Motor neuron (in vitro differentiated cells): ENCODE measurements around the gene CNGA3. TPM values are rescaled to one million over a fixed set of nuclear protein-coding genes. Genes with fewer than 3 reads are reported as not detected.

ENCODE experiments used
- ATAC-seq, 8 experiments: fragments of 200-7000 bp; cut with Tn5 transposase; replicated peaks in 6 of 8; 2 replicates each; pipeline ENCODE4 v1.8.0; 2021; ENCODE audit warnings: mild to moderate bottlenecking in 8 of 8, moderate library complexity in 8 of 8
- H3K27ac ChIP-seq, 2 donors: fragments of 250-450 bp; sonication (Bioruptor Pico); 2 replicates each; pipeline ENCODE4 v1.9.0; 2021; ENCODE audit warnings: antibody characterized with exemption in 2 of 2, mild to moderate bottlenecking in 2 of 2, moderate library complexity in 1 of 2
- H3K4me1 ChIP-seq, 2 donors: fragments of 250-450 bp; sonication (Bioruptor Pico); replicated peaks in 1 of 2; 2 replicates each; pipeline ENCODE4 v1.6.1; 2021; ENCODE audit warnings: antibody characterized with exemption in 2 of 2, mild to moderate bottlenecking in 2 of 2, moderate library complexity in 1 of 2
- H3K4me3 ChIP-seq, 5 donors: fragments of 250-450 bp; sonication (Bioruptor Pico); 2 replicates each; pipeline ENCODE4 v1.9.0; 2021; ENCODE audit warnings: antibody characterized with exemption in 5 of 5, mild to moderate bottlenecking in 5 of 5, moderate library complexity in 4 of 5
- WGBS, 10 experiments: fragments of 450-650 bp; shearing (Covaris generic); methylation state at CpG; one replicate each; pipeline ENCODE4 v1.0.0; 2022; 5-methylcytosine and 5-hydroxymethylcytosine counted together
- in situ Hi-C, 9 experiments: fragments of 400-800 bp; cut with MboI; loops; one replicate each; pipeline ENCODE4 v1.15.0; 2021; ENCODE audit warnings: low sequenced_read_pairs in 9 of 9, low pct_unique_long_range_greater_than_20kb in 2 of 9; ENCODE audit not compliant: unreplicated experiment in 9 of 9
- total RNA-seq, 8 experiments: library from RNA; unstranded; fragments of 300-600 nt; gene quantifications; 2 replicates each; pipeline versions ENCODE4 v1.2.3 to v1.2.4, GENCODE V29; 2022

CNGA3 gene
- total RNA-seq, 8 experiments from 2014 or later = 1.1 to 13.5 (median 3.1) TPM

DNA sequence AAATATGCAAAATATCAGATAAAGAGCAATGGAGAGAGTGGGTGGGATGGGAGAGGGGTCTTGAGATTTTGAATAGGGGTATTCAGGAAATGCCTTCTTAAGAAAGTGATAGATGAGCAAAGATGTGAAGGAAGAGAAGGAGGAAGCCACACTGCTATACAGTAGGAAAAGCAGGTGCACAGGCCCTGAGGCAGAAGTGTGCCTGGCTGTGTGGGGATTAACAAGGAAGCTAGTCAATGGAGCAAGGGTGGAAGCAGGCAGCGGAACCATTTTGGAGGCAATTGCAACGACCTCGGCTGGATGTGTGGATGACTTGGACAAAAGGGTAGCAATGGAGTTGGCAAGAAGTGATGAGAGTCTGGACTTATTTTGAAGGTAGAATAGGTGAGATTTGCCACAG is 11.0 kb upstream of the CNGA3 start:
- 42 to 100% (median 64%) methylated on average over 1 to 3 of the region's 3 CpGs; no CpG with 5 or more reads in 6 of the 10 experiments for WGBS, 10 experiments
- peak overlapping the region in 1 of 2 donors; percentile 17 for H3K27ac ChIP-seq
- peaks cover 20 to 31% of the 10 kb centered on the region in 2 donors for H3K4me1 ChIP-seq
- ATAC-seq = no peak
- H3K4me3 ChIP-seq = no peak overlapping the region
- in situ Hi-C loops = no loop called here

DNA sequence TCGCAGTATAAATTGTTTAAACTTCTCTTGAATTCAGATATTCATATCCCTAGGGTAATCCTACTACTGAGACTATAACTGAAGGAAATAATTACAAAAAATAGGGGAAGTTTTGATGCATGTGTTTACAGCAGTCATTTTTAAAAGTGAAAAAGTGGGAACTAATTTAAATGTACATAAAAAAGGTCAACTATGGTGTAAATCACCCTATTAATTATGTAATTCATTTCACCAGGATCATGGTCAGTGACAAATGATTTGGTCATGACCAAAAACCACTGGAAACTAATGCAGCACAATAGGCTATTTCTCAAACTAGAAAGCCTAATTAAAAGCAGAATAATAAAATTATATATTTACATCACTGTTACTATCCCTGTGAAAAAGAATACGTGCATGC is 5.0 kb upstream of the CNGA3 start:
- in situ Hi-C loops = no loop called here
- WGBS, 10 experiments = 43 to 100% (median 83%) methylated on average over 1 to 2 of the region's 2 CpGs

DNA sequence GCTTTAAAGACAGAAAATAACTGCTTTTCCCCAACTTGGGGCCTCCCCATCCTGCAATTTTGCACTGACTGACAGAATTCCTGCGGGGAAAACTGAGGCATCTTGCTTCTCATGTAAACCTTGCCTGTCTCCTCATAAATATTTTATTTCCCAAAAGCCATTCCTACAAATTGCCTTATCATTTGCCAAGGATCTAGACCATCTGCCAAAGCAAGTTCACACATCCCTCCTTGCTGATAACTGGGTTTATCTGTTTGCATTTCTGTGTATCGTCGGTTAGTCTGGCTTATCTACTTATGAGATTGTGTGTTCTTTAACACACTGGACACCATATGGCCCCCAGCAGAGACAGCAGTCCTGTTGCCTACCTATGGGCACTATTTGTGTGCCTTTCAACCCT is 3.0 kb upstream of the CNGA3 start:
- 0 to 87% (median 67%) methylated on average over 1 to 3 of the region's 3 CpGs; no CpG with 5 or more reads in 3 of the 10 experiments for WGBS, 10 experiments
- no peak for ATAC-seq
- Histone ChIP-seq H3K4me3 (no peak overlapping the region), H3K27ac (no peak overlapping the region), H3K4me1 (peaks cover 9 to 12% of the 10 kb centered on the region in 2 donors)
- in situ Hi-C loops = no loop called here

More for the DNA sequence above, 5.0 kb upstream of the CNGA3 start:
- Histone ChIP-seq H3K4me3 (no peak overlapping the region), H3K27ac (no peak overlapping the region), H3K4me1 (peaks cover 0 to 3% of the 10 kb centered on the region in 2 donors)
- no peak for ATAC-seq

DNA sequence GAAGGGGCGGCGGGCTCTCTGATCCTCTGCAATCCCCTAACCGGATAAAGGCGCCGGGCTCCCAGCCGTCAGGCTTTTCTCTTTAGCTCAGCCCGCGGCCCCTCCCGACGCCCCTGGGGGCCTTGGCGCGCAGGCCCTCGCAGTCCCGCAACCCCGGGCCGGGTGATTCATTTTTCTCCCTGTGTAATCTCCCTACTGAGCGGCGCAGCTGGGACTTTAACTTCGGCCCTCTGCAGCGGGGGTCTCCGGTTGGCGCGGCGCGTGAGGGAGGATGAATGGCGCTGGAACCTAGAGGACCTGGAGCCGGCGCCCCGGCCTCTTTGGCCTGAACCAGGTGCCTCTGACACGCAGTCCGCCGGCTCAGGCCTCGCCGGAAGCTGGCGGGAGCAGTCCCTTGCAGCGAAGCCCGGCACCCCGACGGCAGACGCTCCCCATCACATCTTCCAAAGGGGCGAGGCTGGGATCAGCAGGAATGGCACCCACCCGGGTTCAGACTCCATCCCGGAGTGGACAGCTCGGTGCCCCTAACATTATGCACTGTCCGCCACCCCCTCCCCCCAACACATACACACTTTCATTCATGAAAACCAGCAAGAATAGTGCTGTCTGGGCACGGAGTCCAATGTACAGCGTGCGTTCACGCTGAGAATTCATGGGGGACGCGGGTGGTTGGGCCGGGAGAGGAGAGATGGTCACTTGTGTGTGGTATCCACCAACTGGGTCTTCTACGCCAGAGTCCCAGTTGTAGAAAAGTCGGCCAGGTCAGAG is 1.2 kb downstream of the CNGA3 start:
- in situ Hi-C loops = no loop called here
- peaks cover 23 to 24% of the 10 kb centered on the region in 2 donors for H3K4me1 ChIP-seq
- WGBS, 10 experiments = 0 to 60% (median 17%) methylated on average over 1 to 8 of the region's 54 CpGs; no CpG with 5 or more reads in 3 of the 10 experiments

DNA sequence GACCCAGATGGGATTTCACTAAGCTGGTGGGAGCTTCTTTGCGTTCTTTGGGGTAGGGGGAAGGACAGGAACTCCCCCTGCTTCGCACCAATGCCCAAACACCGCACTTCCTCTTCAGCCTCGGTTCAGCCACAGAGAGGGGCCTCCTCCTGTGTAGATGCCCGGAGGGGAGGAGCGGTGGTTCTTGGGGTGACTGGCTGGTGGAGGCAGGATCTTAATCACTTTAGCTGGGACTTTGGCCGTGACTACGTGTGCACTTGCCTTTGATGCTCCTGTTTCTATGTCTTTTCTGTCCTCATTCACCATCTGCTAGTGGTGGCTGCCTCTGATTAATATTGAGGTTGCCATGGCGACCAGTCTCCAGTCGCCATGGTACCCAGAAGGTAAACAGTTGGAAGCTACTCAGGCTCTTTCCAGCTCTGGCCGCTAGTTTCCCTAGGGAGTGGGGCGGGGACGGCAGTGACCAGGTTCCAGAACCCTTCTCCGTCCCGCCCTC is 1.9 kb downstream of the CNGA3 start:
- 0 to 5% (median 1%) methylated on average over 1 to 9 of the region's 15 CpGs; no CpG with 5 or more reads in 6 of the 10 experiments for WGBS, 10 experiments
- H3K27ac ChIP-seq = peak overlapping the region; percentile 51 to 74
- peaks cover 23 to 24% of the 10 kb centered on the region in 2 donors for H3K4me1 ChIP-seq
- peak overlapping the region; percentile 21 to 41 (median 31) for H3K4me3 ChIP-seq
- in situ Hi-C loops = no loop called here
- peak in 7 of 8 experiments; percentile 29 to 91 (median 87) for ATAC-seq

More for the DNA sequence above, 1.2 kb downstream of the CNGA3 start:
- H3K27ac ChIP-seq = peak overlapping the region; percentile 51 to 74
- peak overlapping the region; percentile 21 to 41 (median 31) for H3K4me3 ChIP-seq
- ATAC-seq = peak in 6 of 8 experiments; percentile 17 to 61 (median 52)

DNA sequence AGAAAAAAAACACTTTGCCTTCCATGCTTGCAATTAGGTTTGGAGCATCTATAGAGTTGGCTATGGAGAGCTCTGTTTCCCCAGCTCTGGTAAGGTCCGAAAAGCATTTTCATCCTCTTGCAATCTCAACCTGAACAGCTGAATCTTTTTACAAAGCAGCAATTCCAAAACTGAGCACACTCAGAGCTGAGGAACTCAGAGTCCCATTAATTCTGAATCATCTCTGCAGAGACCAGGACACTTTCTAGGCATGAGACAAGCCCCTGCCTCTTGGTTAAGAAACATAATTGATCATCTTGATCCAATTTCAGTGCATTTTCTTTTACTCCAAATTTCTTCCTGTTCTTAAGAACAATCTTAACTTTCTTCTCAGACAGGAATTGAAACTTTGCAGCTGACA is 4.2 kb downstream of the CNGA3 start:
- Histone ChIP-seq H3K4me1 (peaks cover 23 to 24% of the 10 kb centered on the region in 2 donors), H3K27ac (no peak overlapping the region), H3K4me3 (no peak overlapping the region)
- WGBS, 10 experiments = 25 to 100% (median 94%) methylated on average over 1 of the region's 1 CpG; no CpG with 5 or more reads in 4 of the 10 experiments
- in situ Hi-C loops = loop anchor here in 1 of 9 experiments (25.0 kb wide), 1 partner anchor 313 kb away; no protein-coding TSS in a partner anchor
- no peak for ATAC-seq

DNA sequence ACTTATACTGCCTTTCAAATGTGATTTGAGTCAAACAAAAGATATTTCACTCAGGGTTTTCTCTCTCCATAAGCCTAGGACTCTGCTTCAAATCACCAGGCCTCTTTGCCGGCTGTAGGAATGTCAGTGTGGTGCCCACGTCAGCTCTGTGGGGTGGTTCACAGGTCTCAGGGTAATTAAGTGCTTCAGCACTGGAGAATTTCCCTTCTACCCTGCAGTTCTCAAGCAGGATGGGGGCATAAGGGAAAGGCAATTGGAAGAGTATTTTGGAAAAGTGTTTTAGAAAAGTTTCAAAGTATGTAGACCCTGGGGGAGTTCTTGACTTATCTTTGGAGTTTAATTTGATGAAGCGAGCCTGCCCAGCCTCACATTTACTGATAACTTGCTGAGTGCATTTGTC is 9.6 kb downstream of the CNGA3 start:
- ATAC-seq = no peak
- WGBS, 10 experiments = 40 to 90% (median 50%) methylated on average over 1 to 3 of the region's 3 CpGs; no CpG with 5 or more reads in 1 of the 10 experiments

DNA sequence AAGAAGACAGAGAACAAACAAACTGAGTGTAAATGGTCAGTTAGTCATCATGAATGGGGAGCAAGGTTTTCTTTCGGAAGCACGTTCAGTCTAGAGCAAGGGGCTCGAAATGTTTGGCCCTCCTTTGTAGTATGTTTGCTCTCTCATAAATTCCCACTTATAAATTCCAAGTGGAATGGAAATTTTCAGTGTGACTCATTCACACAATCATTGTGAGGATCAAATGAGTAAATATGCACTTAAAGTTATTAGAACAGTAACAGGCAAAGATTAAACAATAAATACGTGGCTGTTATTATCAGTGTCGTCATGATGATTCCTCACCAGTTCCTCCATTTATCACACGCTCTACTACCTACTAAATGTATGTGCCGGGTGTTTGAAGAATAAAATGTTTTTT is 10.5 kb downstream of the CNGA3 start:
- WGBS, 10 experiments = 56 to 100% (median 85%) methylated on average over 2 to 7 of the region's 7 CpGs
- H3K4me3 ChIP-seq = no peak overlapping the region
- H3K4me1 ChIP-seq = peaks cover 0 to 2% of the 10 kb centered on the region in 2 donors
- peak in 3 of 8 experiments; percentile 31 to 86 (median 41) for ATAC-seq
- in situ Hi-C loops = loop anchor here in 1 of 9 experiments (25.0 kb wide), 1 partner anchor 319 kb away; no protein-coding TSS in a partner anchor
- H3K27ac ChIP-seq = no peak overlapping the region

More for the DNA sequence above, 9.6 kb downstream of the CNGA3 start:
- in situ Hi-C loops = loop anchor here in 1 of 9 experiments (25.0 kb wide), 1 partner anchor 319 kb away; no protein-coding TSS in a partner anchor
- Histone ChIP-seq H3K4me3 (no peak overlapping the region), H3K4me1 (peaks cover 0 to 2% of the 10 kb centered on the region in 2 donors), H3K27ac (no peak overlapping the region)

DNA sequence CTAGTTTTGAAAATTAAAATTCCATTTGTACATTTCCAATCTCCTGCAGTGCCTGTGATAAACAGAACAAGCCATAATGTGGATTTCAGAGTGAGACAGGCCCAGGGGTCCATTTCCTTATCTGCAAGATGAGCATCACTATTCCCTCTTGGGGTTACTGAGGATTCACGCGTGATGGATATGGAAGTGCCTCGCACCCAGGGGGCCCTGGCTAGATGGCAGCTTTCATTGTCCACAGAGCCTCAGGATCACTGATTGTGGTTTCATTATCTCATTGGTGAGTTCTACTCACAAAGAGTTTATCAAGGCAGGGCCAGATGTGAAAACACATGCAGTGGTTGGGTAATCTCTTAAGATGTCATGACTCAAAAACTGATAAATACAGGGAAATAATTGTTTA is 11.6 kb downstream of the CNGA3 start:
- no peak for ATAC-seq
- in situ Hi-C loops = loop anchor here in 1 of 9 experiments (25.0 kb wide), 1 partner anchor 321 kb away; no protein-coding TSS in a partner anchor
- 67 to 100% (median 81%) methylated on average over 1 to 3 of the region's 3 CpGs; no CpG with 5 or more reads in 6 of the 10 experiments for WGBS, 10 experiments

DNA sequence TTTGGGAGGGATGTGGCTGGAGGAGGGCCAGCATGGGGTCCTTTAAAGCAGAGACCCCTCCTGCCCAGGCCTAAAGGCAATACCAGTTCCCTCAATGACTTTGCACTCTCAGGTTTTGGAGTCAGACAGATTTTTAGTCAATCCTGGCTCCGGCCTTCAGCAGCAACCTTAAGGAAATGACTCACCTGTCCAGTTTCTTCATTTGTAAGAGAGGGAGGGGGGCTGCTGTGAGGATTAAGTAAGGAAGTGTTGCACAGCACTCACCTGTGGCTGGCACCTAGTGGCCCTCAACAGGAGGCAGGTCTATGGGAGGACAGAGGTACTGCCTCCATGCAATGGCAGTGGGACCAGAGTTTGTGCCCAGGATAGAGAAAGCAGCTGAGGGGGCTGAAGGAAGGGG is 13.7 kb downstream of the CNGA3 start:
- Histone ChIP-seq H3K4me1 (peaks cover 0 to 2% of the 10 kb centered on the region in 2 donors), H3K27ac (no peak overlapping the region), H3K4me3 (no peak overlapping the region)
- no peak for ATAC-seq
- WGBS, 10 experiments = 75 to 100% (median 100%) methylated on average over 1 of the region's 1 CpG; no CpG with 5 or more reads in 7 of the 10 experiments
- in situ Hi-C loops = loop anchor here in 1 of 9 experiments (25.0 kb wide), 1 partner anchor 323 kb away; no protein-coding TSS in a partner anchor

More for the DNA sequence above, 11.6 kb downstream of the CNGA3 start:
- H3K4me3 ChIP-seq = no peak overlapping the region
- no peak overlapping the region for H3K27ac ChIP-seq
- H3K4me1 ChIP-seq = peaks cover 0 to 2% of the 10 kb centered on the region in 2 donors

DNA sequence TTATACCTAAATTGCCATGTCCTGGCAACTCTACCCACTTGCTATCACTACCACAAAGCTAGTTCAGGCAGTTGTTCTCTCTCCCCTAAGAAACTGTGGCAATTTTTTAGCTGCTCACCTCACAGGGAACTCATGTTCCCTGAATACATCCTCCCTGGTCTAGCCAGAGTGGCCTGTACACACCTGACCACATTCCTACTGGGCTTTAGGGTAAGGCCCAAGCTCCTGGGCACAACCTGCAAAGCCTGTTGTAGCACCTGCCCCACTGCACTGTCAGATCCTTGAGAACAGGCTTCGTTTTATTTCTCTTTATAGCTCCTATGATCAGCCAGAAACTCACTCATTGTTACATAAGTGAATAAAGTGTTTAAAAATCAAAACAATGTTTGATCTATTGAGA is 21.5 kb downstream of the CNGA3 start:
- ATAC-seq = no peak

DNA sequence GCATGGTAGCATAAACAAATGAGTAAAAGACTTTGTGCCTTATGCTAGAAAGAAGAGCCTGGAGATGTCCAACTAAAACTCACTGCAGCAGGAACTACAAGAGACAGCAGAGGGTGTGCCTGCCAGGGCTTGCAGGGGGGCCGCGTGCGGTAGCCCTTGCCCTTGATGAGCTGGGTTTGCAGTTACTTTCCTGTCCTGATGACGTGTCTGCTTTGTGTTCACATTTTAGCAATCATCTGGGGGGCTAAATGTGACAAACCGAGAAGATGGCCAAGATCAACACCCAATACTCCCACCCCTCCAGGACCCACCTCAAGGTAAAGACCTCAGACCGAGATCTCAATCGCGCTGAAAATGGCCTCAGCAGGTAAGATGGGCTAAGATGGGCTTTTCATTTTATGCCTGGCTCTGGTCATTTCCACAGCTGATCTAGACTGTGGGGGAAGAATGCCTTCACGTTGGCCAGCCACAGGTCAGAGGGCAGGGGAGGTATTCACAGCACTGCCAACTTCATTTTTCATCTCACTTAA is 23.5 kb downstream of the CNGA3 start:
- in situ Hi-C loops = loop anchor here in 1 of 9 experiments (25.0 kb wide), 1 partner anchor 332 kb away; no protein-coding TSS in a partner anchor
- Histone ChIP-seq H3K27ac (no peak overlapping the region), H3K4me3 (no peak overlapping the region), H3K4me1 (peaks cover 0 to 7% of the 10 kb centered on the region in 2 donors)
- no peak for ATAC-seq
- WGBS, 10 experiments = 40 to 89% (median 71%) methylated on average over 1 to 9 of the region's 9 CpGs; no CpG with 5 or more reads in 2 of the 10 experiments

More for the DNA sequence above, 21.5 kb downstream of the CNGA3 start:
- in situ Hi-C loops = loop anchor here in 1 of 9 experiments (25.0 kb wide), 1 partner anchor 330 kb away; no protein-coding TSS in a partner anchor
- WGBS, 10 experiments = 10 to 86% (median 71%) methylated on average over 1 of the region's 1 CpG; no CpG with 5 or more reads in 5 of the 10 experiments
- Histone ChIP-seq H3K4me3 (no peak overlapping the region), H3K27ac (no peak overlapping the region), H3K4me1 (peaks cover 0 to under 1% of the 10 kb centered on the region in 2 donors)
